ENCODE measurements around the gene ADAM11.
A peak's percentile ranks its signal among the peaks of the same experiment; 100 is the strongest.
"Not testable (repeated sequence)": the region's sequence is repeated elsewhere in the genome, so short reads cannot be mapped to it uniquely, and the experiment has no call there.

ADAM11 gene

DNA sequence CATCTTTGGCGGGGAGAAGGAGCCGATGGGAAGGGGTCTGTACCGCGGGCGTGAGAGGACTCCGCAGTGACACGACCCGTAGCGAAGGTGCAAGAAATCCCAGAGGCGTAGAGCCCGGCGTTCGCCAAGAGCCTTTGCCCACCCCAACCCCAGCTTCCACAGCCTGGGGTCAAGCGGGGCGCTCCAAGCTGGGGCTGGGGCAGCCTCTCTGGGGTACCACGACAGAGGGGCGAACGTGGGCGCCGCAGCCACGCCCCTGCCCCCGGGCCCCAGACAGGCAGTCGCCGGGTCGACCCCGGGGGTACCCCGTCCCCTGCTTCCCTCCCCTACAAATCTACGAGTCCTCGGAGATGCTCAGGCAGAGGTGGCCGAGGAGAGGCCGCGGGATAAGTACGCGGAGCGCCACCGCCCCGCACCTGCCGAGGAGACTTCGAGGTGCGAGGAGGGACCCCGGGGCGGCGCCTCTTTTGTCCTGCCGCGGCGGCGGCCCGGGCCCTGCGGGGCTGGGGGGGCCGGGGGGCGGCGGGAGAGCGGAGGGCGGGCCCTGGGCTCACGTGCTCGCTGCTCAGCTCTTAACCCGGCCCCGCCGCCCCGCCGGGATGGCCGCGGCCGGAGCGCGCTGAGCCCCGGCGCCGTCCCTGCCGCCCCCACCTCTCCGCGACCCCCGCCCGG lies at the start of gene ADAM11:
Gene ADAM11, plus strand, starts transcription at position 575 of the 672 bp plus-strand sequence. CDS start 212 bp downstream, outside the sequence.
- DNase-seq (ENCODE audit: low spot score), result no peak

GRCh38 chr17:44719444-44719843 lies 39.3 kb upstream of the ADAM11 start:
- no peak for DNase-seq (ENCODE audit: low spot score)

DNA sequence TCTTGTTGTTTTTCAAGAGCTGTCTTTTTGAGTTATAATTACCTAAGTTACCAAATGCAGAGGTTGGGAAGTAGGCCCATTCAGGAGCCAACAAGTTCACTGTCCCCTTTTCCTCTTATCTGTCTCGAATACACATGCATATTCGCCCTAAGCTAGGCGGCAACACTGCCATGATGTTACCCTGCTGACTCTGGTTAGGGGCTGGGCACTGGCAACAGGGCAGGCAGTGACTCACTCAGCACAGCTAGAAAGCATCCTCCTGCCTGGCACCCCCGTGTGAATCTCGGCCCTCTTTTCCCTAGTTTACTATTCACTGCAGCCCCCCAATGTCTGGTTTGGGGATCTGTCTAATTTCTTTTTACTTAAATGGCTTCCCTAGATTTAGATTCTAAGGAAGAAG lies 36.5 kb upstream of the ADAM11 start:
- no peak for DNase-seq (ENCODE audit: low spot score)

DNA sequence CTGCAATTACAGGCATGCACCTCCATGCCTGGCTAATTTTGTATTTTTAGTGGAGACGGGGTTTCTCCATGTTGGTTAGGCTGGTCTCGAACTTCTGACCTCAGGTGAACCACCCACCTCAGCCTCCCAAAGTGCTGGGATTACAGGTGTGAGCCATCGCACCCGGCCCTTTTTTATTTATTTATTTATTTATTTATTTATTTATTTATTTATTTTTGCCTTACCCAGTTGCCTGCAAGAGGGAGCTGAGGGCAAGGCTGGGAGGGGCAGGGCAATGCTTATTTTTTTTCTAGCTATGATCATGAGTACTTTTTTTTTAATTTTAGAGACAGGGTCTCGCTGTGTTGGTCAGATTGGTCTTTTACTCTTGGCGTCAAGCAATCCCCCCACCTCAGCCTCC lies 32.7 kb upstream of the ADAM11 start:
- DNase-seq (ENCODE audit: low spot score), result not testable (repeated sequence)

DNA sequence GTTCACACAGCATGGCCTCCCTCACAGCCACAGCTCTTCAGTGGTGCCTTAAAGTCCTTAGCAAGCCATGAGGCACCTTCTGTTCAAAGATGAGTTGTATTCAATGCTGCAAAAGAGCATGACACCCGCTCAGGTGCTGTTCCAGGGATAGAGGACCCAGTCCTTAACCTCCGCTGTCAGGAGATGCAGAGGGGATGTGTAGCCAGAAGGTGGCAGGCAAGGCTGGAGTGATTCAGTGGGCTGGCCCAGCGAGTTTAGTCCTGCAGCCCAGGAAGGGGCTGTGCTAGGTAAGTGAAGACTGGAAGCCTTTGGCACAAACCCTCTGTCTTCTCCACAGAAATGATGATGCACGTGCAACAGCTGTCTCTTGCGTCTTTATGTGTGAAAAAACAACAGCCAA lies 25.0 kb upstream of the ADAM11 start:
- peak; percentile 30 for DNase-seq (ENCODE audit: low spot score)

GRCh38 chr17:44734272-44734671 lies 24.5 kb upstream of the ADAM11 start:
- no peak for DNase-seq (ENCODE audit: low spot score)

DNA sequence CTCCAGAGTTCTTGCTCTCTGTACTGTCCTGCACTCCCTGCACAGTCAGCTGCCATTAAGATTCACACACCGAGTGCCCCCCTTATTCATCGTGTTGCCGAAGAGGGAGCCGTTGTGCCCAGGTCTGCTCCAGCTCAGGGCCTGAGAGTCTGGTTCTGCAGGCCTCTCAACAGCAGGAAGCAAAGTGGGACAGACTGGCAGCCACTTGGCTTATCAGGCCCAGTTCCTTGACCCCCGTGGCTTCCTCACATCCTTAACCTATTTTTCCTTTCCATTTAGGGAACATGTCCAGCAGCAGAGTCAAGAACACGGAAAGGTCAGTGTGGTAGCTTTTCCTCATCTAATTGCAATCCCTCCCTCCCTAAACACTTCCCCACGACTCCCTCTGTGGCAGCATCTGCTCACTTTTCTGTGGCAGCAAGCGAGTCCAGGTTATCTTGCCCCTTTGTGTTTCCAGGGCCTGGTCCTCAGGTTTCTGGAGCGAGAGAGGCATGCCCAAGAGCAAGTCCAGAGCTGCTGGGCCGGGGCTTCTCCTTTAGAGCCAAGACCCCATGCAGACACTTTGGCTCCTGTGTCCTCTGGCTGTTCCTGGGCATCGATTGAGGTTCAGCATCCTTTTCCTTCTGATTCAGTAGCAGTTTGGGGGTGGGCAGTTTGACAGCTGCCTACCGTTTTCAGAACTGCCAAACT lies 22.1 kb upstream of the ADAM11 start:
- no peak for DNase-seq (ENCODE audit: low spot score)

DNA sequence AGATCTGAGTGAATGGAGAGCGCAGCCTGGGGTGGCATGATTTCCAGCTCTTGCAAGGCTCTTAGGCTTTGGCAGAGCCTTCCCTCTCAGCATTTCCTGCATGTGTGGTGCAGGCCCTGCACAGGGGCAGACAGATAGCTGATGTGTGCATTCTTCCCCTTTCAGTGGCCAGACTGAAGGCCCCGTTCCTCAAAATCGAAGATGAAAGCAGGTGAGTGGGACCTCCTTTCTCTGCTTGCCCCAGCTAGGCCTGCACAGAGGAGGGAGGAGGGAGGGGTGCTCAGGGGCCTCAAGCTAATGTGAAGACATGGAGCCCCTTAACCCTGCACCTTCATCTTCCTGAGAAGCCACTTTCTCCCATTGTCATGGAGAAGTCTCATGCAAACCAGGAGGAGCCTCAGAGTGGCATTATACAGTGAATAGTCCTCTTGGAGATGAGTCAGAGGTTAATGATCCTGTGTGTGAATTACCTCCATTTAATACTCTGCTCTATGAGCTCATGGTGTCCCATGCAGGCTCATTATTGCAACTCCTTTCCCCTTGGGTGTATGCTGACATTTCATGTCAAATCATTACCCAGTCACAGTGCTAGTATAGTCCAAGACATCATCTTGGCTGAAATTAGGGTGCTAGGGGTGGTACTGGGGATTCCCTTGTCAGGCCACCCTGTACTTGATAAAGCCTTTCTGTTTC lies 20.4 kb upstream of the ADAM11 start:
- no peak for DNase-seq (ENCODE audit: low spot score)

- no peak for DNase-seq (ENCODE audit: low spot score)
These were observed 17.5 kb upstream of the ADAM11 start for GRCh38 chr17:44741316-44741715.

DNA sequence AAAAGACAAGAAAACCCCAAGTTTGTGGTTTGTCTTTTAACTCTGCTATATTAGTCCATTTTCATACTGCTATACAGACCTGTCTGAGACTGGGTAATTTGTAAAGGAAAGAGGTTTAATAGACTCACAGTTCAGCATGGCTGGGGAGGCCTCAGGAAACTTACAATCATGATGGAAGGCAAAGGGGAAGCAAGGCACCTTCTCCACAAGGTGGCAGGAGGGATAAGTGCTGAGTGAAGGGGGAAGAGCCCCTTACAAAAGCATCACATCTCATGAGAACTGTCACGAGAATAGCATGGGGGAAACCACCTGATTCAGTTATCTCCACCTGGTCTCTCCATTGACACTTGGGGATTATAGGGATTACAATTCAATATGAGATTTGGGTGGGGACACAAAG lies 13.5 kb upstream of the ADAM11 start:
- no peak for DNase-seq (ENCODE audit: low spot score)

GRCh38 chr17:44745738-44746137 lies 13.1 kb upstream of the ADAM11 start:
- DNase-seq (ENCODE audit: low spot score), result not testable (repeated sequence)

DNA sequence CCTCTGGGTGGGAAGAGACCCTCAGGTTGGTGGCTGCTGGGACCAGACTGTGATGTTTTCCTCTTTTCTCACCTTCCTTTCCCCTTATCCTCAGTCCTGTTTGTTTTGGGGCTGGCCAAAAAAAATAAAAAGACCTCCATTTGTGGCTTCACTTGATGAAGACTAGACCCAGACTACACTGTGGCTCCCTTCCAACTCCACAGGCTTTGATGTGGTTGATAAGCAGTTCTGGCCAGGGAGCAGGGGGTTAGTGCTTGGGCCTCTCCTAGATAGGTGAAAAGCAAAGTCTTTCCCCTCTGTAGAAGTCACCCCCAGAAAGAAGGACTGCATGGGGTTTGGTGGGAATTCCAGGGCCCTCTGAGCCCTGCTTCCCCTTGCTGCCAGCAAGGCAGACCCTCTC lies 11.2 kb upstream of the ADAM11 start:
- DNase-seq (ENCODE audit: low spot score), result peak; percentile 79

DNA sequence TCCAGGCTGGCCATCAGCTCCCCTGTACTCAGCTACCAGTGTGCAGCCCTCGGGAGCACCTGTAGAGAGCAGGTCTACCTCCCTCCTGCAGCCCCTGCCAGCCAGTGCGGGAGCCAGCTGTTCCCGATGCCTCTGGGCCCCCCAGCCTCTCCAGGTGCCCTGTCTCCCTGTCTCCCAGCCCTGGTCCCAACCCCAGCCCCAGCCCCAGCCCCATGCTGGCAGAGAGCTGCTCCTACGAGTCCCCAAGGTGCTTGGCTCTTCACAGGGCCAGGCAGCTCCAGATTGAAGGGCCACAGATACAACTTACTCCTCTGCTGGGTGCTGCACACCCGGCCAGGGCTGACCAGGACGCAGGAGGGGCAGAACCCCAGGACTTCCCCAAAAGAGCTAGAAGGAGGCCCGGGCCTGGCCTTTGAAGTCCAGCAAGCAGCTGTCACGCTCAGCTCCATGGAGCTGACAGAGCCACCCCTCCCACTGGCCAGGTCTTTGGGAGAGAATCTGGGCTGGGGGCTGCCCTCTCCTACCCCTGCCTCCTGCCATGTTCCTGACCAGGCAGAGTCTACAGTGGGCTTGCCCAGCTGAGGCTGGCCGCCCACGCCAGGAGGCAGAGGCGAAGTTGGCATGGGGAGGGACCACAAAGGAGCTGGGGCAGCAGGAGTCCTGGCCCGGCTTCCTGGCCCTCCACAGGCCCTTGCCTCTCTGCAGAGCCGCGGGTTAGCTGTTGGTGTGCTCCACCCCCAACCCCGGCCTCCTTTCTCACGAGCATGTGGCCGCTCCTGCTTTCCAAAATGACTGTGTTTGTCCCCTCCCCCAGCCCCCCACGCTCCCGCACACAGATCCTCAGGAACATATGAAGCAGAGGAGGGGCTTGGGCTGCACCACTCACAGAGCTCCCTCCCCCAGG lies 9.5 kb upstream of the ADAM11 start:
- DNase-seq (ENCODE audit: low spot score), result no peak

- no peak for DNase-seq (ENCODE audit: low spot score)
These were observed 8.8 kb upstream of the ADAM11 start for GRCh38 chr17:44749980-44750318.

DNA sequence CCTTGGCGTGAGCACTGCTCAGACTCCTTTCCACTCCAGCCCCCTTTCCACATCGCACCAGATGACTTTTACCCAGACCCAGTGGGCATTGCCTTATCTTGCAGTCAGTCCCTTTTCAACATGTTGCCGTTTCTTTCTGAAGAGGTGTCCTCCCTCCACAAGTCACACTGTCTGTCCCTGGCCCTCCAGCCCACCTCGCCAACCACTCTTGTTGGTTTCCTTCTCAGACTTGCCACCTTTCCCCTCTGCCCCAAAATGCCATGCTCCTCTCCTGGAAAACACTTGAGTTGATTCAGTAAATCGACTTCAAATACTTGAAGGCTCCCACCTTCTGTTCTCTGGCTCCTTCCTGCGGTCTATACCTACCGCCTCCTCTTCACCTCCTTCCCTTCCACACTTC lies 7.5 kb upstream of the ADAM11 start:
- no peak for DNase-seq (ENCODE audit: low spot score)

- DNase-seq (ENCODE audit: low spot score), result no peak
These were observed 7.0 kb upstream of the ADAM11 start for GRCh38 chr17:44751806-44752205.

DNA sequence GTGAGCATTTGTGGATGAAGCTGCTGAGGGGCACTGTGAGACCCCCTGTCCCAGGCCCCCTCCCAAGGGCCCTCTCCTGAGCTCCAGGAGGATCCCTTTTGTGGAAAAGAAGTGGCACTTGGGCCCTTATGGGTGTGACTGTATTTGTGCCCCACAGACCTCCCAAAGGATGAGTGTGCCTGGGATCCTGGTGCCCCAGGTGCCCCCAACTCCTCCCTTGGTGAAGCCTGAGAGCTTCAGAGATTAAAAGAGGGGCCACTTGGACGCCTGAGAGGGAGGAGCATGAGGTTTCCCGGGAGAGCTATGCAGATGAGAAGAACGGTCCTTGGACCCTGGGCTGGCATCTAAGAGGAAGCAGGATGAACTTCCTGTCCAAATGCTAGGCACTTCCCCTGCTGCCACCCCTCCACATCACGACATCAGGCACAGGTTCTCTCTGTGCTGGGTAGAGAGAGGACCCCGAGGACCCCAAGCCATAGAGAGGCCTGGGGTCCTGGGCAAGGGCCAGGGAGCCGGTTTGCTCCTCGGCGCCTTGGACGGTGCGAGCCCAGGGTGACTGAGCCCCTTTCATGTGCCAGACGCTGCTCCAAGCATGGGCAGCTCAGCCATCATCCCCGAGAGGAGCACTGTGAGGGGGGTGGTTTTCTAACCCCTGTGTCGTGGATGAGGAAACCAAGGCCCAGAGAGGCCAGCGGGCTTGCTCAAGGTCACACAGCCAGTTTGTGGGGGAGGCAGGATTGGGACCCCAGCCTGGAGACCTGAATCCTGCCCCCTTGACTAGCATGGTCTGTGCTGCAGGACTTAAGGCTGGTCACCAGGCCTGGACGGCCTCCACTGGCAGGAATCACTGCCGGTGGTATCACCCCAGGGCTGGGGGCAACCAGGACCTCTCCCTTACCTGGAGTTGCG lies 5.6 kb upstream of the ADAM11 start:
- no peak for DNase-seq (ENCODE audit: low spot score)

DNA sequence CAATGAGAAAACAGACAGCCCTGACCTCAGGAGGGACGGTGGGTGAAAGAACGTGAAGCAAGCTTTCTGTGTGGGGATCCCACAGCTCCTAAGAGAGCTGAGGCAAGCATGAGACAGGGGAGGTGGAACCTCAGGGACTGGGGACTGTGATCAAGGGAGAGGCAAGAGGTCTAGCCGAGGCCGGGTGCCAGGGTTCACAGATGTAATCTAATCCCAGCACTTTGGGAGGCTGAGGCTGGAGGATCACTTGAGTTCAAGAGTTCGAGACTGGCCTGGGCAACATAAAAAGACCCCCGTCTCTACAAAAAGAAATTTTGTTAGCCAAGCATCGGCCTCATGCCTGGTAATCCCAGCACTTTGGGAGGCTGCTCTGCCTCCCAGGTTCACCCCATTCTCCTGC lies 4.5 kb upstream of the ADAM11 start:
- DNase-seq (ENCODE audit: low spot score), result no peak

DNA sequence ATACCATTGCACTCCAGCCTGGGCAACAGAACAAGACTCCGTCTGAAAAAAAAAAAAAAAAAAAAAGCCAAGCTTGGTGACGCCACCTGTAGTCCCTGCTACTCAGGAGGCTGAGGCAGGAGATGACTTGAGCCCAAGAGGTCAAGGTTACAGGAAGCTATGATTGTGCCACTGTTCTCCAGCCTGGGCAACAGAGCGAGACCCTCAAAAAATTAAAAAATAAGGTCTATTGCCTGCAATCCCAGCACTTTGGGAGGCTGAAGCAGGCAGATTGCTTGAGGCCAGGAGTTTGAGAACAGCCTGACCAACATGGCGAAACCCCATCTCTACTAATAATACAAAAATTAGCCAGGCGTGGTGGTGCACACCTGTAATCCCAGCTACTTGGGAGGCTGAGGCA lies 3.6 kb upstream of the ADAM11 start:
- not testable (repeated sequence) for DNase-seq (ENCODE audit: low spot score)

DNA sequence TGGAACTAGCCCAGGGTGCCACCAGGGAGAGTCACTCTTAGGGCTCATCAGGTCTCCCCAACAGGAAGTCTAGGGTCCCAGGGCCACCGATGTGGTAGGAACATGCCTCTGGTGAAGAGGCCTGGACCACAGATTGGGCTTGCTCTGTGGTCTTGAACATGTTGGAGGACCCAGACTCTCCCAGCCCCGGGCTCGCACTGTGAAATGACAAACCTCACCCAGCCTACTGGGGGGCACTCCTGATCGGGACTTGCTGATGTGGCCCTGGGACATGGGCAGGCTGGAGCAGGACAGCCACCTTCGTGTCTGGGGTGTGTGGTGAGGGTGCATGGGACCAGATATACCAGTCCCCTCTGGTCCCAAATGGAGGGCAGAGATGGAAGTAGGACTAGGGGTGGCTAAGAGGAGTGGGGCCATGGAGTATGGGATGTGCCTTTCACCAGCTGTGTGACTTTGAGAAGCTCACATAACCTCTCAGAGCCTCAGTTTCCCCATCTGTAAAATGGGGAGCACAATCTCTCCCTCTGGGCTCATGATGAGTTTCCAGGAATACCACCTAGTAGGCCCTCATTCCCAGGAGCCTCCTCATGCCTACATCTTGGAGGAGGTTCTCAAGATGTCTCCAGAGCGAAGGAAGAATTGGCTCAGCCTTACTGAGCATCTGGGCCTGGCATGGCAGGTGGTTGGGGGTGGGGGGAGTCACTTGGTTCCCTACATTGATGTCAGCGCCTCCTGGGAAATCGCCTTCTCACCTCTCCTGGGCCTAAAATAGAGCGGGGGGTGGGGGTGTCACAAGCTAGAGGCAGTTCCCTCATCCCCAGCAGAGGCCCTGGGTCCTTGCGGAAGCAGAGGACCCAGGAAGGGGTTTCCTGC lies 1.5 kb upstream of the ADAM11 start:
- no peak for DNase-seq (ENCODE audit: low spot score)
